ENCODE results near the gene XRCC1.

DNA sequence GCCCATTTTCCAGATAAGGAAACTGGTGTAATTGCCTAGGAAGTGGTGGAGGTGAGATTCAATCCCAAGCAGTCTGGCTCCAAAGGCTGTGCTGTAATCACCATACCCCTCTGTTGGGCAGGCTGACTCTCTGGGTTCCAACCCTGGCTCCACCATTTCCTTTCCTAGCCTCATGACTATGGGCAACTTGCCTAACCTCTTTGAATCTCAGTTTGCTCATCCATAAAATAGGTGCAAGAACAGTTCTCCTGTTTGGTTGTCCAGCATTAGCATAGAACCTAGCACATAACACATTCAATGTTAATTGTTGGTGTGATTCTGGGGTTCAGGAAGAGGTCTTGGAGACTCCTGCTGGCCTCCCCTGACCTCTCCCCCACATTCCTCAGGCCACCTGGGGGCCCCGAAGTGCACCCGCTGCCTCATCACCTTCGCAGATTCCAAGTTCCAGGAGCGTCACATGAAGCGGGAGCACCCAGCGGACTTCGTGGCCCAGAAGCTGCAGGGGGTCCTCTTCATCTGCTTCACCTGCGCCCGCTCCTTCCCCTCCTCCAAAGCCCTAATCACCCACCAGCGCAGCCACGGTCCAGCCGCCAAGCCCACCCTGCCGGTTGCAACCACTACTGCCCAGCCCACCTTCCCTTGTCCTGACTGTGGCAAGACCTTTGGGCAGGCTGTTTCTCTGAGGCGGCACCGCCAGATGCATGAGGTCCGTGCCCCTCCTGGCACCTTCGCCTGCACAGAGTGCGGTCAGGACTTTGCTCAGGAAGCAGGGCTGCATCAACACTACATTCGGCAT is 23.3 kb upstream of the XRCC1 start:
- TF ChIP-seq, protein P1, sequence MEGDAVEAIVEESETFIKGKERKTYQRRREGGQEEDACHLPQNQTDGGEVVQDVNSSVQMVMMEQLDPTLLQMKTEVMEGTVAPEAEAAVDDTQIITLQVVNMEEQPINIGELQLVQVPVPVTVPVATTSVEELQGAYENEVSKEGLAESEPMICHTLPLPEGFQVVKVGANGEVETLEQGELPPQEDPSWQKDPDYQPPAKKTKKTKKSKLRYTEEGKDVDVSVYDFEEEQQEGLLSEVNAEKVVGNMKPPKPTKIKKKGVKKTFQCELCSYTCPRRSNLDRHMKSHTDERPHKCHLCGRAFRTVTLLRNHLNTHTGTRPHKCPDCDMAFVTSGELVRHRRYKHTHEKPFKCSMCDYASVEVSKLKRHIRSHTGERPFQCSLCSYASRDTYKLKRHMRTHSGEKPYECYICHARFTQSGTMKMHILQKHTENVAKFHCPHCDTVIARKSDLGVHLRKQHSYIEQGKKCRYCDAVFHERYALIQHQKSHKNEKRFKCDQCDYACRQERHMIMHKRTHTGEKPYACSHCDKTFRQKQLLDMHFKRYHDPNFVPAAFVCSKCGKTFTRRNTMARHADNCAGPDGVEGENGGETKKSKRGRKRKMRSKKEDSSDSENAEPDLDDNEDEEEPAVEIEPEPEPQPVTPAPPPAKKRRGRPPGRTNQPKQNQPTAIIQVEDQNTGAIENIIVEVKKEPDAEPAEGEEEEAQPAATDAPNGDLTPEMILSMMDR (IDR thresholded peaks at IDR 0.05) = no peak
- no peak for TF ChIP-seq ZFX (IDR thresholded peaks at IDR 0.05; ENCODE audit: borderline replicate concordance)

Data from 22Rv1 (cell line).